Mucosa of stomach (tissue), 1 donor: ENCODE data around the gene OR2A7.
"Not testable (repeated sequence)": the region's sequence is repeated elsewhere in the genome, so short reads cannot be mapped to it uniquely, and the experiment has no call there.

Experiments used
- H3K27me3 ChIP-seq: one replicate; pipeline ENCODE4 v1.7.0; 2013; ENCODE audit warnings: mild to moderate bottlenecking, low read length; ENCODE audit not compliant: control insufficient read depth, insufficient read depth
- H3K36me3 ChIP-seq: one replicate; pipeline ENCODE4 v1.7.0; 2013; ENCODE audit warnings: low read length; ENCODE audit not compliant: control insufficient read depth, insufficient read depth
- H3K4me1 ChIP-seq: one replicate; pipeline ENCODE4 v1.7.0; 2013; ENCODE audit warnings: mild to moderate bottlenecking, low read length; ENCODE audit not compliant: control insufficient read depth, insufficient read depth
- H3K4me3 ChIP-seq: one replicate; pipeline ENCODE4 v1.7.0; 2013; ENCODE audit warnings: low read length
- H3K9ac ChIP-seq: one replicate; pipeline ENCODE4 v1.7.0; 2013; ENCODE audit warnings: mild to moderate bottlenecking, low read length, moderate library complexity
- H3K9me3 ChIP-seq: one replicate; pipeline ENCODE4 v1.7.0; 2013; ENCODE audit warnings: mild to moderate bottlenecking, low read length, moderate library complexity; ENCODE audit not compliant: control insufficient read depth
- donor health status: Pancreatic carcinoma.

The OR2A7 gene

GRCh38 chr7:144282490-144282889 is 17.9 kb upstream of the OR2A7 start:
- H3K4me3 ChIP-seq, H3K9me3 ChIP-seq, H3K27me3 ChIP-seq, H3K36me3 ChIP-seq, H3K4me1 ChIP-seq, H3K9ac ChIP-seq: not testable (repeated sequence)

- not testable (repeated sequence) for H3K9me3 ChIP-seq, H3K36me3 ChIP-seq, H3K4me3 ChIP-seq, H3K9ac ChIP-seq, H3K4me1 ChIP-seq, H3K27me3 ChIP-seq
Measured at GRCh38 chr7:144281981-144282380, 17.4 kb upstream of the OR2A7 start.

- not testable (repeated sequence) for H3K9me3 ChIP-seq, H3K27me3 ChIP-seq, H3K4me1 ChIP-seq, H3K4me3 ChIP-seq, H3K36me3 ChIP-seq, H3K9ac ChIP-seq
Measured at GRCh38 chr7:144280010-144280409, 15.4 kb upstream of the OR2A7 start.

GRCh38 chr7:144275281-144275680 is 10.7 kb upstream of the OR2A7 start:
- H3K27me3 ChIP-seq, H3K4me3 ChIP-seq, H3K9ac ChIP-seq, H3K4me1 ChIP-seq, H3K36me3 ChIP-seq, H3K9me3 ChIP-seq: not testable (repeated sequence)

GRCh38 chr7:144269188-144269587 is 4.6 kb upstream of the OR2A7 start, which contains the start of gene CTAGE8:
TSS of gene CTAGE8 (minus strand) at chr7:144269288. CDS start at chr7:144269250, 38 bp downstream.
- H3K4me3 ChIP-seq, H3K27me3 ChIP-seq, H3K9me3 ChIP-seq, H3K9ac ChIP-seq, H3K4me1 ChIP-seq, H3K36me3 ChIP-seq: not testable (repeated sequence)

- H3K9ac ChIP-seq, H3K27me3 ChIP-seq, H3K4me1 ChIP-seq, H3K36me3 ChIP-seq, H3K9me3 ChIP-seq, H3K4me3 ChIP-seq: not testable (repeated sequence)
Measured at GRCh38 chr7:144262128-144262527, 2.5 kb downstream of the OR2A7 start.

GRCh38 chr7:144259067-144259466 is 5.5 kb downstream of the OR2A7 start:
- not testable (repeated sequence) for H3K36me3 ChIP-seq, H3K4me3 ChIP-seq, H3K9ac ChIP-seq

GRCh38 chr7:144256112-144256511 is 8.5 kb downstream of the OR2A7 start:
- no peaks in the 10 kb centered on the region for H3K27me3 ChIP-seq
- no peaks in the 10 kb centered on the region for H3K4me1 ChIP-seq
- H3K9me3 ChIP-seq: no peaks in the 10 kb centered on the region
- H3K4me3 ChIP-seq: no peak overlapping the region
- H3K36me3 ChIP-seq: no peaks in the 10 kb centered on the region
- no peak overlapping the region for H3K9ac ChIP-seq

More at GRCh38 chr7:144259067-144259466, 5.5 kb downstream of the OR2A7 start:
- not testable (repeated sequence) for H3K27me3 ChIP-seq, H3K4me1 ChIP-seq, H3K9me3 ChIP-seq

GRCh38 chr7:144255471-144255897 is 9.1 kb downstream of the OR2A7 start:
- no peaks in the 10 kb centered on the region for H3K27me3 ChIP-seq
- H3K9me3 ChIP-seq: no peaks in the 10 kb centered on the region
- no peaks in the 10 kb centered on the region for H3K36me3 ChIP-seq
- no peaks in the 10 kb centered on the region for H3K4me1 ChIP-seq
- no peak overlapping the region for H3K9ac ChIP-seq
- H3K4me3 ChIP-seq: no peak overlapping the region

- not testable (repeated sequence) for H3K27me3 ChIP-seq, H3K9me3 ChIP-seq, H3K36me3 ChIP-seq, H3K9ac ChIP-seq, H3K4me3 ChIP-seq, H3K4me1 ChIP-seq
Measured at GRCh38 chr7:144252307-144252706, 12.3 kb downstream of the OR2A7 start.

GRCh38 chr7:144247674-144248330 is 16.8 kb downstream of the OR2A7 start:
- H3K4me3 ChIP-seq, H3K4me1 ChIP-seq, H3K9me3 ChIP-seq, H3K9ac ChIP-seq, H3K36me3 ChIP-seq, H3K27me3 ChIP-seq: not testable (repeated sequence)

- H3K4me3 ChIP-seq, H3K4me1 ChIP-seq, H3K36me3 ChIP-seq, H3K9me3 ChIP-seq, H3K9ac ChIP-seq, H3K27me3 ChIP-seq: not testable (repeated sequence)
Measured at GRCh38 chr7:144246967-144247366, 17.6 kb downstream of the OR2A7 start.

GRCh38 chr7:144245372-144245771 is 19.2 kb downstream of the OR2A7 start:
- H3K27me3 ChIP-seq, H3K9ac ChIP-seq, H3K9me3 ChIP-seq: not testable (repeated sequence)

More at GRCh38 chr7:144245372-144245771, 19.2 kb downstream of the OR2A7 start:
- H3K4me1 ChIP-seq, H3K36me3 ChIP-seq, H3K4me3 ChIP-seq: not testable (repeated sequence)
